B cell (primary cell): ENCODE data around the gene BTK. TPM values are rescaled to one million over a fixed set of nuclear protein-coding genes. Genes with fewer than 3 reads are reported as not detected.

Experiments used
- ATAC-seq: fragments of 200-7000 bp; cut with Tn5 transposase; one replicate; pipeline ENCODE4 v1.10.0; 2021; ENCODE audit warnings: low read depth, mild to moderate bottlenecking, moderate number of reproducible peaks, moderate library complexity
- CTCF ChIA-PET: fragments of 350-600 bp; sonication (Branson Sonifier 250); formaldehyde crosslinking; loops from one replicate; lab custom pipeline; 2021; ENCODE audit warnings: antibody characterized with exemption, inconsistent platforms; lab: Charles Lee
- POLR2A ChIA-PET: fragments of 350-600 bp; sonication (Branson Sonifier 250); formaldehyde crosslinking; loops from one replicate; lab custom pipeline; 2021; ENCODE audit warnings: antibody characterized with exemption; lab: Charles Lee
- DNase-seq: peaks from one replicate; pipeline ENCODE4 v3.0.0; 2013
- H2AFZ ChIP-seq: 2 replicates; pipeline ENCODE4 v1.6.1; 2012; ENCODE audit warnings: mild to moderate bottlenecking, low read depth, low read length; ENCODE audit not compliant: insufficient read depth, poor library complexity, severe bottlenecking
- H3K27ac ChIP-seq, 2 donors: 1 replicate in 1 of 2; 2 replicates in 1 of 2; pipeline ENCODE4 v1.5.1; 2012 to 2013; ENCODE audit warnings: low read length in 2 of 2, mild to moderate bottlenecking in 2 of 2, moderate library complexity in 1 of 2
- H3K27me3 ChIP-seq, 4 experiments: fragments of 200-600 bp in 1 of 4; sonication (generic) in 1 of 4; replicated peaks in 1 of 4; 1 replicate in 2 of 4; 2 replicates in 2 of 4; pipeline versions ENCODE4 v1.6.1 to v1.7.0; 2013 to 2016; ENCODE audit warnings: low read length in 3 of 4, mild to moderate bottlenecking in 2 of 4, mixed read lengths in 1 of 4, moderate library complexity in 1 of 4; ENCODE audit not compliant: insufficient read depth in 4 of 4, control insufficient read depth in 3 of 4; ENCODE audit errors: control extremely low read depth in 1 of 4
- H3K36me3 ChIP-seq, 2 experiments: replicated peaks in 1 of 2; 1 replicate in 1 of 2; 2 replicates in 1 of 2; pipeline versions ENCODE4 v1.6.1 to v1.7.1; 2013; ENCODE audit warnings: low read length in 1 of 2; ENCODE audit not compliant: insufficient read depth in 2 of 2, control insufficient read depth in 1 of 2; ENCODE audit errors: control extremely low read depth in 1 of 2, extremely low read depth in 1 of 2
- H3K4me1 ChIP-seq, 2 donors: fragments of 200-600 bp in 1 of 2; sonication (generic) in 1 of 2; 1 replicate in 1 of 2; 2 replicates in 1 of 2; pipeline versions ENCODE4 v1.5.1 to v1.6.1; 2013 to 2017; ENCODE audit warnings: low read length in 2 of 2; ENCODE audit not compliant: control insufficient read depth in 2 of 2, insufficient read depth in 2 of 2
- H3K4me2 ChIP-seq: replicated peaks from 2 replicates; pipeline ENCODE3; 2012; ENCODE audit warnings: mild to moderate bottlenecking, low read depth, low read length; ENCODE audit not compliant: poor library complexity, severe bottlenecking
- H3K4me3 ChIP-seq, 5 experiments: fragments of 200-600 bp in 1 of 5; sonication (generic) in 1 of 5; 1 replicate in 3 of 5; 2 replicates in 2 of 5; pipeline versions ENCODE4 v1.5.1 to v1.7.0; 2011 to 2016; ENCODE audit warnings: low read length in 4 of 5, mild to moderate bottlenecking in 4 of 5, low read depth in 2 of 5, control low read depth in 1 of 5, moderate library complexity in 1 of 5; ENCODE audit not compliant: insufficient read depth in 1 of 5; ENCODE audit errors: control extremely low read depth in 1 of 5, extremely low read depth in 1 of 5
- H3K79me2 ChIP-seq: fragments of 200-600 bp; sonication (generic); one replicate; pipeline ENCODE4 v1.6.0; 2016; ENCODE audit warnings: low read length; ENCODE audit not compliant: control insufficient read depth, insufficient read depth
- H3K9ac ChIP-seq: fragments of 200-600 bp; sonication (generic); 2 replicates; pipeline ENCODE4 v1.6.1; 2017; ENCODE audit warnings: mild to moderate bottlenecking, low read length, moderate library complexity
- H3K9me3 ChIP-seq, 3 donors: one replicate each; pipeline versions ENCODE4 v1.6.1 to v1.7.1; 2013; ENCODE audit warnings: low read length in 2 of 3; ENCODE audit not compliant: control insufficient read depth in 2 of 3, insufficient read depth in 1 of 3; ENCODE audit errors: control extremely low read depth in 1 of 3
- H4K20me1 ChIP-seq: 2 replicates; pipeline ENCODE4 v1.6.0; 2012; ENCODE audit warnings: mild to moderate bottlenecking, low read length; ENCODE audit not compliant: insufficient read depth, control insufficient read depth, poor library complexity, severe bottlenecking
- H3K27ac Mint-ChIP-seq: one replicate; pipeline ENCODE4 v1.8.0; 2021; ENCODE audit warnings: mixed read lengths
- H3K27me3 Mint-ChIP-seq: one replicate; pipeline ENCODE4 v1.8.0; 2021; ENCODE audit warnings: mixed read lengths
- H3K4me1 Mint-ChIP-seq: one replicate; pipeline ENCODE4 v1.8.0; 2021; ENCODE audit warnings: mixed read lengths
- H3K4me3 Mint-ChIP-seq: one replicate; pipeline ENCODE4 v1.8.0; 2021; ENCODE audit warnings: mixed read lengths
- H3K9me3 Mint-ChIP-seq: one replicate; pipeline ENCODE4 v1.8.0; 2022; ENCODE audit warnings: mixed read lengths; ENCODE audit not compliant: insufficient read depth
- CTCF ChIP-seq: fragments of 200-600 bp; IDR thresholded peaks from one replicate; pipeline ENCODE4 v1.8.0; 2022; ENCODE audit warnings: antibody characterized with exemption, mild to moderate bottlenecking
- EZH2 ChIP-seq: IDR thresholded peaks from 2 replicates; pipeline ENCODE4 v1.6.1; 2012; ENCODE audit warnings: borderline replicate concordance, low read depth, mild to moderate bottlenecking, moderate library complexity, low read length; ENCODE audit not compliant: insufficient read depth, poor library complexity, severe bottlenecking
- whole genome bisulfite sequencing: methylation state at CpG from one replicate; pipeline ENCODE4 v1.1.5; 2013; ENCODE audit warnings: missing lambda C conversion rate; ENCODE audit not compliant: insufficient coverage; 5-methylcytosine and 5-hydroxymethylcytosine counted together
- intact Hi-C: fragments of 100-400 bp; cut with micrococcal nuclease; formaldehyde crosslinking; loops from one replicate; pipeline ENCODE4 v1.10.0; 2022
- polyA plus RNA-seq: library from polyadenylated mRNA; depleted of rRNA; stranded (reverse); fragments of >200 nt; gene quantifications from 2 replicates; pipeline ENCODE4 v1.2.3, GENCODE V29; 2012
- total RNA-seq, 2 donors: library from RNA; stranded (reverse); fragments of 120-200 nt in 1 of 2; gene quantifications; 1 replicate in 1 of 2; 2 replicates in 1 of 2; pipeline versions ENCODE4 v1.2.3 to v1.2.4, GENCODE V29; 2013 to 2022

BTK gene
- total and polyA plus RNA-seq, 2 donors (not counting 1 experiment from before 2014, with no cell fraction given): 166 to 235 TPM

- Histone ChIP-seq H3K4me3 (peak overlapping the region in 4 of 5 experiments; percentile 59 to 72 (median 67)), H3K27me3 (no peaks in the 10 kb centered on the region), H3K27ac (peak overlapping the region; percentile 83 to 89), H3K9ac (peak overlapping the region; percentile 76), H3K36me3 (peaks cover 0 to 2% of the 10 kb centered on the region in 2 experiments), H3K9me3 (no peaks in the 10 kb centered on the region), H3K4me1 (peaks cover 17 to 23% of the 10 kb centered on the region in 2 donors), H4K20me1 (no peaks in the 10 kb centered on the region), H3K4me2 (peak overlapping the region; percentile 80), H2AFZ (peak overlapping the region; percentile 87), H3K79me2 (peaks cover 5% of the 10 kb centered on the region)
- ChIA-PET POLR2A (interaction anchor here (0.8 to 2.6 kb wide), 3 partner anchors 10 to 513 kb away, joined by 3 to 15 read pairs (median 3); partner anchors contain the start of genes CENPI, GLA, HNRNPH2 and ZMAT1), CTCF (interaction anchor here (0.7 to 1.9 kb wide), 3 partner anchors 28 to 386 kb away, joined by 3 to 5 read pairs (median 5); partner anchors contain the start of genes RPL36A and TIMM8A)
- H3K9me3 Mint-ChIP-seq: no peaks in the 10 kb centered on the region
- peak overlapping the region; percentile 92 for H3K4me3 Mint-ChIP-seq
- H3K27me3 Mint-ChIP-seq: no peaks in the 10 kb centered on the region
- DNase-seq (peak; percentile 60), ATAC-seq (peak; percentile 57)
- TF ChIP-seq EZH2 (no peak), CTCF (no peak)
- H3K4me1 Mint-ChIP-seq: peaks cover 36% of the 10 kb centered on the region
- intact Hi-C loops: loop anchor here (5.0 to 10.0 kb wide), 3 partner anchors 131 to 667 kb away; no protein-coding TSS in a partner anchor
- H3K27ac Mint-ChIP-seq: peak overlapping the region; percentile 96
- WGBS: 0% methylated on average over 24 of the region's 56 CpGs
These were observed 32.2 kb upstream of the BTK start for GRCh38 chrX:101417981-101418841.
